Measurements from ENCODE around the gene IFI16.
A peak's percentile ranks its signal among the peaks of the same experiment; 100 is the strongest.
"Not testable (repeated sequence)": the region's sequence is repeated elsewhere in the genome, so short reads cannot be mapped to it uniquely, and the experiment has no call there.

Gene IFI16

GRCh38 chr1:159090286-159091179, 80.8 kb downstream of the IFI16 start:
- FAIRE-seq = peak; percentile 55
- DNase-seq (ENCODE audit: insufficient read length, low spot score) = no peak

DNA sequence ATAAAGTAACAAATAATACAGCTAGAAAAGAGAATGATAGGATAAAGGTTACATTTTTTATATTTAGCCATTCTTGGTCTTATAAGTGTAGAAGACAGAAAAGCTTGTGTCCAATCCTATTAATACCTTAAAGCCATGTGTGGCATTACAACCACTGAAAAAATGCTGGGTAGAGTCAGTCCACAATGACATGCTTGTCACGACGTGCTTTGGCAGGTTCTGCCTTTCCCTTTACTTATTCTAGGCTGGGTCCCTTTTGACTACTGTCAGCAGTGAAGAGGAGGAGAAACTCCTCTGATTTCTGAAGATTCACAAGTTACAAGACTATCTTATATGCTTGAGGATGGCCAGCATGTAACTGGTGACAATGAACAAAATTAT, 81.5 kb downstream of the IFI16 start:
- FAIRE-seq = no peak
- DNase-seq (ENCODE audit: insufficient read length, low spot score) = no peak

GRCh38 chr1:159091607-159092031, 81.9 kb downstream of the IFI16 start:
- FAIRE-seq = no peak
- no peak for DNase-seq (ENCODE audit: insufficient read length, low spot score)

DNA sequence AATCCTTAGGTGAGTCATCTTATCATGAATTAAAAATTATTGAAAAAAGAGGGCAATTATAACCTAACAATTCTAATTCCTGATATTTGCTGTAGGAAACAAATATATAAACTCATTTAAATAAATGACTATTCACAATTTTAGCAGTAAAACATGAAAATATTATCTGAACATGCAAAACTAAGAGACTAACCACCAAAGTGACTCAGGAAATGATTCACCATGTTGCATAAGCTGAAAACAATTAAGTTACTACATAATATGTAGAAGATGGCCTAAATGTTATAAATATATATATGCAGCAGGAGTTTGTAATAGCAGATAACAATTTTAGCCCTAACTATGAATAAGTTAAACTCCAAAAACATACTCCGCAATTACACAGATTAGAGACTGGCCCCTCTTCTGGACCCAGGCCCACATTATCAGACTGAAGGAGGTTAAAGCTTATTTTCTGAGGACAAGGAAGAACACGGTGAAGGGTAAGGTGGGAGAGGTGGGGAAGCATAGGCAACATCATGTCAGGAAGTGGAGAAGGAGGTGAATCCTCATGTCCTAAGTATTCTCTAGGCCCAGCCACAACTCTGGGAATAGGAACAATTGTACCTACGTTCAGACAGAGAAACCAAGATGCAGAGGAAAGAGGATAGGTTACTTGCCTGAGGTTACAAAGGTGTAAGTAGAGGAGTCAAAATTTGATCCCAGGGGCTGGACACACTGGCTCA, 82.5 kb downstream of the IFI16 start:
- no peak for FAIRE-seq
- no peak for DNase-seq (ENCODE audit: insufficient read length, low spot score)

DNA sequence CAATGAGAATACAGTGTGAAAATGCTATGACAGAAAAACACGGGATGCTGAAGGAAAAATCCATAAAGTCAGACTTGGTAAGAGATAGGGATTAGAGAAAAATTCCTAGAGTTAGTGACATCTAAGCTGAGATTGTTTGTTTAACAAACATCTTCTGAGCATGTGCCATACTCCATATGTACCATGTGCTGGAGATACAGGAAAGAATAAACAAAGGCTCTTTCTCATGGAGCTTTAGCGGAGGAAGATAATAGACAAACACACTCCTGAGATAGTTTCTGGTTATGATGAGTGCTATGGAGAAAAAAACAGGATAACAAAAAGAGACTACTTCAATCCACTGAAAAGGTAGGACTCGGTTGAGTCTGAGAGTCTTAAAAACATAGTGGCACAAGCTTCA, 88.9 kb downstream of the IFI16 start:
- FAIRE-seq = no peak
- no peak for DNase-seq (ENCODE audit: insufficient read length, low spot score)

GRCh38 chr1:159100589-159100988, 90.9 kb downstream of the IFI16 start:
- FAIRE-seq = no peak
- DNase-seq (ENCODE audit: insufficient read length, low spot score) = no peak

- DNase-seq (ENCODE audit: insufficient read length, low spot score); FAIRE-seq: not testable (repeated sequence)
These were observed 93.3 kb downstream of the IFI16 start for GRCh38 chr1:159103021-159103420.
